GM10248 (cell line): ENCODE data around the gene TLR7.

Experiments used
- CTCF ChIA-PET: fragments of 300-600 bp; sonication (Branson Sonifier 250); formaldehyde crosslinking; extraction: SDS; loops from one replicate; lab custom pipeline; 2021; ENCODE audit warnings: antibody characterized with exemption; lab: Yijun Ruan, JAX
- POLR2A ChIA-PET: fragments of 350-650 bp; sonication (Branson Sonifier 250); formaldehyde crosslinking; extraction: SDS; loops from one replicate; lab custom pipeline; 2020; ENCODE audit warnings: antibody characterized with exemption; lab: Yijun Ruan, JAX
- DNase-seq: peaks from one replicate; pipeline ENCODE4 v3.0.0; 2012; ENCODE audit errors: extremely low spot score
- CTCF ChIP-seq: IDR thresholded peaks from 2 replicates; pipeline ENCODE4 v1.5.1; 2012; ENCODE audit warnings: mild to moderate bottlenecking, low read depth; ENCODE audit errors: extremely low read depth, missing control alignments, control extremely low read depth

Gene TLR7

GRCh38 chrX:12843061-12843667, 23.7 kb upstream of the TLR7 start:
- no peak for TF ChIP-seq CTCF
- ChIA-PET CTCF (interaction anchor here (1.1 kb wide), 1 partner anchor 104 kb away, joined by 4 read pairs; no protein-coding TSS in a partner anchor), POLR2A (no interaction called here)
- DNase-seq, result no peak

DNA sequence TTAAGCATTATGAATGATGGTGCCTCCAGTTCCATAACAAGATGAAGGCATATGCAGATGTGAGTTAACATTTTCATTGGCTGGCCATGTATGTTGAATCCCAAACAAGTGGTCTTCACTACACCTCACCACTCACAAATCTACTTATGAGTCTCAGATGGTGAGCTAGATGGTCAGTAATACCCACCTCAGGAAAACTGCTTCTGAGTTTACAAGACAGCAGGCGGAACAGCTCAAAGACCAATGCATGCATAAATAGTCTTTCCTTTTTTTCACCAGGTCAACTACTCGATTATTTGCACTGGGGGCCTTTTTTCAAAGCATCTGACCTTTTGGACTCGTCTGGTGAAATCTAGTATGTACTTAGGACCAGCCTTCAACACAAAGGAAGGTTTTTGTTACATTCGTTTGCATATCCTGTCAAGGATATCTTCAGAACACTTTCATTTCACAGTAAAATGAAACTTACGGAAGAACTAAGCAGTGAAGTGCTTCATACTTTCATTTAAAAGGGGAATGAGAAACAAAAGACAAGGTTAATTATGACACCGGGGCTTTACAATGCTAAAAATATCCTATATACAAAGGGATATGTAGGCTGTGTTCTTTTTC, 23.1 kb upstream of the TLR7 start:
- POLR2A ChIA-PET, result no interaction called here
- peak; percentile 31 for DNase-seq
- TF ChIP-seq CTCF, result no peak
- CTCF ChIA-PET, result interaction anchor here (1.1 kb wide), 1 partner anchor 103 kb away, joined by 4 read pairs; no protein-coding TSS in a partner anchor

DNA sequence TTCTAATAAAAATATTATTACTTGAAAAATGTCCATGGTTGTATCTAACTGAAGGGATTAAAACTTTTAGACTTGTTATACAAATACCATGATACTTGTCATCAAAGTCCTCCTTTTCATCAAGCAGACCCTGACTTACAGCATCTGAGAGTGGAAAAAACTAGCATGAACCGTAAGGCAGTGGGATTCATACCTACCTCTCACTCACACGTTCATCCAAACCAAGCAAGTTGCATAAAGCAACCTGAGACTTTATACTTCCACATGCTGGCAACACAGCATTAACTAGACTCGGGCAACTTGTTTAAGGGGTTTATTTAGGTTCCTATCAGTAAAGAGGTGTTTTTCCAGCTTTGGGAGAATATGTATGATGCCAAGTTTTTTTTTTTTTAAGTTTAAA, 22.6 kb upstream of the TLR7 start:
- POLR2A ChIA-PET, result no interaction called here
- no peak for DNase-seq
- CTCF ChIA-PET, result no interaction called here
- TF ChIP-seq CTCF, result no peak

- DNase-seq, result no peak
- ChIA-PET CTCF (no interaction called here), POLR2A (no interaction called here)
- no peak for TF ChIP-seq CTCF
These were observed 1.5 kb upstream of the TLR7 start for GRCh38 chrX:12865359-12865758.

- TF ChIP-seq CTCF, result no peak
- CTCF ChIA-PET, result interaction anchor here (0.8 to 1.4 kb wide), 4 partner anchors 12 to 79 kb away, joined by 3 to 5 read pairs (median 4); no protein-coding TSS in a partner anchor
- POLR2A ChIA-PET, result interaction anchor here (0.6 kb wide), 1 partner anchor 9 kb away, joined by 5 read pairs; no protein-coding TSS in a partner anchor
- DNase-seq, result no peak
These were observed 813 bp downstream of the TLR7 start for GRCh38 chrX:12867685-12868084.

DNA sequence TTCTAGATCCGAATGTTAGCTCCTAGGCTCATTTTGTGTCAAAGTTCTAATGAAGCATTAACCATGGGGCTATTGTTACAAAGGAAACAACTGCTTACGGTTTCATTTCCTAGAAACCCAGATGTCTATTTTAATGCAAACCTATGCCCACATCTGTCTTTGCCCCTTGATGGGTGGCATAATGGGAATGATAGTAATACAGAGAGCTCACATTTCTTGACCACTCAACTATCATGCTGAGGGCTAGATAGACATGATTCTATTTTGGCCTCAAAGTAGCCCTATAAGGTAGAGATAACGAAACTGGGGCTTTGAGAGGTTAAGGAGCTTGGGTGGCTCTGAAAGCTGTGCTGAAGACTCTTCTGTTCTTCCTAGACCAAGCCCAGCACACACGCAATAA, 1.9 kb downstream of the TLR7 start:
- ChIA-PET CTCF (interaction anchor here (1.1 kb wide), 1 partner anchor 26 kb away, joined by 3 read pairs; no protein-coding TSS in a partner anchor), POLR2A (no interaction called here)
- no peak for DNase-seq
- no peak for TF ChIP-seq CTCF
